Heart left ventricle (tissue), 16 donors: ENCODE results near the gene SEC62. TPM values are rescaled to one million over a fixed set of nuclear protein-coding genes. Genes with fewer than 3 reads are reported as not detected.

Experiments
- ATAC-seq, 4 donors: fragments of 200-7000 bp; cut with Tn5 transposase; one replicate each; pipeline ENCODE4 v1.9.1; 2020 to 2022; ENCODE audit warnings: moderate library complexity in 4 of 4, mild to moderate bottlenecking in 3 of 4, moderate number of reproducible peaks in 1 of 4
- DNase-seq, 5 donors: peaks; one replicate each; pipeline ENCODE4 v3.0.0-alpha.2; 2020
- H3K27ac ChIP-seq, 12 donors: fragments of 200-600 bp; sonication (generic) in 4 of 12; one replicate each; pipeline versions ENCODE4 v1.5.0 to v1.8.0; 2016 to 2022; ENCODE audit warnings: mild to moderate bottlenecking in 2 of 12
- H3K27me3 ChIP-seq, 9 donors: fragments of 200-600 bp; sonication (generic) in 2 of 9; one replicate each; pipeline versions ENCODE4 v1.5.1 to v1.8.0; 2016 to 2022; ENCODE audit warnings: mild to moderate bottlenecking in 3 of 9
- H3K36me3 ChIP-seq, 9 donors: fragments of 200-600 bp; sonication (generic) in 2 of 9; one replicate each; pipeline versions ENCODE4 v1.5.0 to v1.8.0; 2018 to 2022; ENCODE audit warnings: mild to moderate bottlenecking in 2 of 9
- H3K4me1 ChIP-seq, 12 donors: fragments of 200-600 bp; sonication (generic) in 4 of 12; one replicate each; pipeline versions ENCODE4 v1.5.0 to v1.8.0; 2016 to 2022; ENCODE audit warnings: mild to moderate bottlenecking in 3 of 12
- H3K4me3 ChIP-seq, 12 donors: fragments of 200-600 bp; sonication (generic) in 4 of 12; one replicate each; pipeline versions ENCODE4 v1.5.0 to v1.8.0; 2017 to 2022; ENCODE audit warnings: mild to moderate bottlenecking in 9 of 12, moderate library complexity in 4 of 12
- H3K9me3 ChIP-seq, 12 donors: fragments of 200-600 bp; sonication (generic) in 4 of 12; one replicate each; pipeline versions ENCODE4 v1.5.0 to v1.8.0; 2016 to 2022; ENCODE audit warnings: mild to moderate bottlenecking in 1 of 12
- CTCF ChIP-seq, 12 donors: fragments of 200-600 bp; sonication (generic) in 4 of 12; IDR thresholded peaks; one replicate each; pipeline versions ENCODE4 v1.5.0 to v1.8.0; 2018 to 2022; ENCODE audit warnings: antibody characterized with exemption in 12 of 12, mild to moderate bottlenecking in 5 of 12
- POLR2A ChIP-seq, 2 donors: fragments of 450-650 bp; IDR thresholded peaks; one replicate each; pipeline ENCODE4 v1.6.1; 2017; ENCODE audit warnings: antibody characterized with exemption in 2 of 2, mild to moderate bottlenecking in 2 of 2, moderate library complexity in 2 of 2
- WGBS, 4 donors: extraction: QIAGEN DNeasy Blood & Tissue Kit in 2 of 4; methylation state at CpG; one replicate each; pipeline versions ENCODE4 v1.1.5 to v1.1.7; 2013 to 2018; 5-methylcytosine and 5-hydroxymethylcytosine counted together
- intact Hi-C, 10 donors: fragments of 100-400 bp; cut with DNase I; formaldehyde crosslinking; loops; one replicate each; pipeline versions ENCODE4 v1.11.1 to v1.14.2; 2022
- polyA plus RNA-seq, 2 donors: library from polyadenylated mRNA; stranded (reverse); fragments of 200-250 nt; gene quantifications; one replicate each; pipeline ENCODE4 v1.2.3, GENCODE V29; 2013
- total RNA-seq, 9 donors: library from RNA; depleted of rRNA in 2 of 9; stranded (reverse); fragments of >200 nt in 2 of 9; fragmentation: NEBNext Ultra II Directional in 3 of 9; extraction: Animal tissue kit (Norgen Biotek cat#: 25700) in 3 of 9; gene quantifications; one replicate each; pipeline versions ENCODE4 v1.1.0 to v1.2.4, GENCODE V29; 2016 to 2023
- donor health status: ischemic (EF 13 %, LVEDD 7.1; RV severe dilation, severe dysfunction).
- donor health status: healthy with polysubstance abuse.
- donor health status: DM: no; HTN: yes; CAD: no.
- donor health status: DM: no; HTN: no; CAD: no.
- donor health status: ischemic (EF 25% LVEDD 6.9; RV normal size, moderate dysfunction).
- donor health status: ischemic (EF 25% LVEDD 5.7; RV mildly dilated, moderate dysfunction).
- donor health status: healthy.
- donor health status: DM: yes; HTN: yes; CAD: no.
- donor health status: ischemic (EF 35%, LVEDD 5.7; RV mildly dilated, moderate dysfunction).
- donor health status: nonischemic (EF 11% LVEDD 7.7; RV severe dilation, severe dysfunction).
- donor health status: DM: yes; HTN: yes; CAD: no.
- donor health status: PGD.
- donor health status: ischemic (EF 29% LVEDD 5.4; RV normal size, mild dysfunction).
- donor health status: nonischemic (EF 23%, LVEDD 6.1; RV moderate dilation, normal function).

Gene SEC62
- total and polyA plus RNA-seq, 11 donors = 29.5 to 104 (median 71.1) TPM

- WGBS, 4 donors = 53 to 61% (median 59%) methylated on average over 3 of the region's 3 CpGs
- TF ChIP-seq CTCF (IDR thresholded peaks at IDR 0.05) (peak in 2 of 12 donors; percentile 19 to 25), POLR2A (IDR thresholded peaks at IDR 0.05) (no peak)
These were observed 36.6 kb upstream of the SEC62 start for GRCh38 chr3:169929830-169930519.

GRCh38 chr3:169930843-169931242 is 35.8 kb upstream of the SEC62 start:
- Histone ChIP-seq H3K4me1 (no peaks in the 10 kb centered on the region), H3K4me3 (no peak overlapping the region), H3K27ac (no peak overlapping the region), H3K36me3 (no peaks in the 10 kb centered on the region), H3K27me3 (peaks cover 0 to 5% (median 0%) of the 10 kb centered on the region in 9 donors), H3K9me3 (no peaks in the 10 kb centered on the region)
- DNase-seq = no peak
- 96 to 98% (median 97%) methylated on average over 3 of the region's 3 CpGs for WGBS, 4 donors
- TF ChIP-seq POLR2A (IDR thresholded peaks at IDR 0.05) (no peak), CTCF (IDR thresholded peaks at IDR 0.05) (no peak)
- no peak for ATAC-seq
- intact Hi-C loops = no loop called here

More at GRCh38 chr3:169929830-169930519, 36.6 kb upstream of the SEC62 start:
- H3K27ac ChIP-seq = no peak overlapping the region
- H3K9me3 ChIP-seq = no peaks in the 10 kb centered on the region
- intact Hi-C loops = no loop called here
- peaks cover 0 to 5% (median 0%) of the 10 kb centered on the region in 9 donors for H3K27me3 ChIP-seq
- H3K4me1 ChIP-seq = no peaks in the 10 kb centered on the region
- DNase-seq (no peak), ATAC-seq (peak in 1 of 4 donors; percentile 39)
- no peaks in the 10 kb centered on the region for H3K36me3 ChIP-seq
- H3K4me3 ChIP-seq = no peak overlapping the region

- WGBS, 4 donors = 79 to 84% (median 82%) methylated on average over 14 of the region's 14 CpGs
- ATAC-seq = no peak
These were observed 34.7 kb upstream of the SEC62 start for GRCh38 chr3:169931747-169932520.

More at GRCh38 chr3:169931747-169932520, 34.7 kb upstream of the SEC62 start:
- intact Hi-C loops = no loop called here
- no peaks in the 10 kb centered on the region for H3K9me3 ChIP-seq
- no peak for TF ChIP-seq POLR2A (IDR thresholded peaks at IDR 0.05)
- no peak for TF ChIP-seq CTCF (IDR thresholded peaks at IDR 0.05)
- H3K4me1 ChIP-seq = no peaks in the 10 kb centered on the region
- H3K27ac ChIP-seq = no peak overlapping the region
- no peak overlapping the region for H3K4me3 ChIP-seq
- H3K36me3 ChIP-seq = no peaks in the 10 kb centered on the region
- no peak for DNase-seq
- H3K27me3 ChIP-seq = peaks cover 0 to 5% (median 0%) of the 10 kb centered on the region in 9 donors
